Measurements from ENCODE around the gene PCDHB15.
"Not testable (repeated sequence)": the region's sequence is repeated elsewhere in the genome, so short reads cannot be mapped to it uniquely, and the experiment has no call there.

- not testable (repeated sequence) for TF ChIP-seq POLR2A (IDR thresholded peaks at IDR 0.05; ENCODE audit: borderline replicate concordance, extremely low read depth, insufficient read depth, insufficient read length); CTCF (IDR thresholded peaks at IDR 0.05 in 2 of 3, conservative IDR thresholded peaks at IDR 0.05 in 1 of 3; ENCODE audit: borderline replicate concordance in 1 of 3, insufficient read depth in 1 of 3, low read depth in 2 of 3, low read length in 2 of 3); POLR2AphosphoS5 (IDR thresholded peaks at IDR 0.05; ENCODE audit: low read depth, low read length); ZBTB33 (IDR thresholded peaks at IDR 0.05; ENCODE audit: extremely low read depth, insufficient replicate concordance, low read length); REST (IDR thresholded peaks at IDR 0.05; ENCODE audit: low read depth); SIN3A (IDR thresholded peaks at IDR 0.05; ENCODE audit: low read depth); YY1 (IDR thresholded peaks at IDR 0.05; ENCODE audit: extremely low read depth, insufficient replicate concordance, low read depth, low read length)
Observed at GRCh38 chr5:141201126-141201525, 44.1 kb upstream of the PCDHB15 start.

All from HCT116 (cell line).